Hair follicular keratinocyte (primary cell): ENCODE results near the gene COP1. TPM values are rescaled to one million over a fixed set of nuclear protein-coding genes. Genes with fewer than 3 reads are reported as not detected.

Source experiments
- total RNA-seq: library from RNA; depleted of rRNA; stranded (reverse); fragments of >200 nt; gene quantifications from 2 replicates; pipeline ENCODE4 v1.2.3, GENCODE V29; 2015

The COP1 gene
- total RNA-seq, result 41.6 and 50.8 TPM in 2 replicates

DNA sequence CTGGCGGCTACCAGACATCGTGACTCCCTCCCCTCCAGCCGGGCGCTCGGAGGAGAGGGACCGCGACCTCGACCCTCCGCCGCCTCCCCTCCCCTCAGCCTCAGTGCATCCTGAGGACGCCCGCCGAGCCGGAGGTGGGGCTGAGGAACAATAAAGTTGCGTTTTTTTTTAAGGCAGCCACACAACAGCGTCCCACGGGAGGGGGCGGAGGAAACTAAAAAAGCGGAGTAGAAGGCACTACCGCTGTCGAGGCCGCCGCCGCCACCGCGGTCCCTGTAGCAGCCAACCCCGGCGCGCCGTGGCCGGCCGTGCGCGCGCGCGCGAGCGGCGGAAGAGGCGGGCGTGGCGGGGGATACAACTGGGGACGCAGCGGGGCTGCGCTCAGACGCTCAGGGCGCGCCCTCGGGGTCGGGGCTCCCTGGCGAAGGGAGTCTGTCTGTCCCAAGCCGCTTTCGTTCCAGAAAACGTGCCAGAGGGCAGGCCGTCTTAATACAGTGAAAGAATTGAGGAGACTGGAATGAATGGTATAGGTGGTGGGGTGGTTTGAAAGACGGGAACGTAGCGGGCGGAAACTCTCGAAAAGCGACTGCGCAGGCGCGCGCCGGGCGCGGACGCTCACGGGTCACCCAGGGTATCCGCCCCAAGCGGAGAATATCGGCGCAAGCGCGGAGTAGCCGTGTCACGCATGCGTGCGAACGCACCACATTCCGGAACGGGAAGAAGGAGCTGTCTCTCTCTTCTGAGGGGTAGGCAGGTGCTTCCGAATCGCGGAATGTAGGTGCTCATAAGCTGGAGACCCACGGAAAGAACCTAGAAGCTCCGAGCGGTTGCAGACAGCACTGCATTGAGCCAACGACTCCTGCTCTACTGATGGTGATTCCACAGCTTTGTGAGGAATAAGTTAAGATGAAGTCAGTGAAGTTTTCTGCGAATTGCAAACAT, at the start of gene COP1:
TSS of gene COP1 (minus strand) at position 326 of the 942 bp plus-strand sequence. CDS start at position 18, 308 bp downstream.

